Measurements from ENCODE around the gene FSHR.

The FSHR gene

GRCh38 chr2:48971801-48972200 is 182.5 kb downstream of the FSHR start:
- no peaks in the 10 kb centered on the region for H3K4me1 ChIP-seq (ENCODE audit: insufficient read depth, low read length, severe bottlenecking)
- H3K9me3 ChIP-seq (ENCODE audit: low read length): no peaks in the 10 kb centered on the region
- no peaks in the 10 kb centered on the region for H3K27me3 ChIP-seq (ENCODE audit: insufficient read depth, low read length)
- no peak overlapping the region for H2AFZ ChIP-seq (ENCODE audit: low read length)
- H3K9me2 ChIP-seq (ENCODE audit: low read depth, low read length): no peaks in the 10 kb centered on the region
- H3K79me2 ChIP-seq (ENCODE audit: insufficient read depth, low read length): no peaks in the 10 kb centered on the region
- no peaks in the 10 kb centered on the region for H4K20me1 ChIP-seq (ENCODE audit: insufficient read depth, low read length)
- no peak for TF ChIP-seq EZH2 (IDR thresholded peaks at IDR 0.05; ENCODE audit: borderline replicate concordance, low read length)
- TF ChIP-seq, protein P1, sequence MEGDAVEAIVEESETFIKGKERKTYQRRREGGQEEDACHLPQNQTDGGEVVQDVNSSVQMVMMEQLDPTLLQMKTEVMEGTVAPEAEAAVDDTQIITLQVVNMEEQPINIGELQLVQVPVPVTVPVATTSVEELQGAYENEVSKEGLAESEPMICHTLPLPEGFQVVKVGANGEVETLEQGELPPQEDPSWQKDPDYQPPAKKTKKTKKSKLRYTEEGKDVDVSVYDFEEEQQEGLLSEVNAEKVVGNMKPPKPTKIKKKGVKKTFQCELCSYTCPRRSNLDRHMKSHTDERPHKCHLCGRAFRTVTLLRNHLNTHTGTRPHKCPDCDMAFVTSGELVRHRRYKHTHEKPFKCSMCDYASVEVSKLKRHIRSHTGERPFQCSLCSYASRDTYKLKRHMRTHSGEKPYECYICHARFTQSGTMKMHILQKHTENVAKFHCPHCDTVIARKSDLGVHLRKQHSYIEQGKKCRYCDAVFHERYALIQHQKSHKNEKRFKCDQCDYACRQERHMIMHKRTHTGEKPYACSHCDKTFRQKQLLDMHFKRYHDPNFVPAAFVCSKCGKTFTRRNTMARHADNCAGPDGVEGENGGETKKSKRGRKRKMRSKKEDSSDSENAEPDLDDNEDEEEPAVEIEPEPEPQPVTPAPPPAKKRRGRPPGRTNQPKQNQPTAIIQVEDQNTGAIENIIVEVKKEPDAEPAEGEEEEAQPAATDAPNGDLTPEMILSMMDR (IDR thresholded peaks at IDR 0.05; ENCODE audit: low read length): no peak
- H3K4me3 ChIP-seq (ENCODE audit: low read depth, low read length, poor library complexity, severe bottlenecking): no peak overlapping the region
- H3K36me3 ChIP-seq (ENCODE audit: insufficient read depth, low read length): no peaks in the 10 kb centered on the region
- no peak overlapping the region for H3K4me2 ChIP-seq (ENCODE audit: low read length)
- no peak overlapping the region for H3K9ac ChIP-seq (ENCODE audit: low read length)
- no peaks in the 10 kb centered on the region for H3F3A ChIP-seq (ENCODE audit: insufficient read depth, low read length)
- H3K27ac ChIP-seq (ENCODE audit: low read depth, low read length, poor library complexity, severe bottlenecking): no peak overlapping the region

- H4K20me1 ChIP-seq (ENCODE audit: insufficient read depth, low read length): no peaks in the 10 kb centered on the region
- no peaks in the 10 kb centered on the region for H3K36me3 ChIP-seq (ENCODE audit: insufficient read depth, low read length)
- no peaks in the 10 kb centered on the region for H3K9me2 ChIP-seq (ENCODE audit: low read depth, low read length)
- H3K4me1 ChIP-seq (ENCODE audit: insufficient read depth, low read length, severe bottlenecking): no peaks in the 10 kb centered on the region
- no peak for TF ChIP-seq EZH2 (IDR thresholded peaks at IDR 0.05; ENCODE audit: borderline replicate concordance, low read length)
- TF ChIP-seq, protein P1 (IDR thresholded peaks at IDR 0.05; ENCODE audit: low read length): no peak
- H2AFZ ChIP-seq (ENCODE audit: low read length): no peak overlapping the region
- H3F3A ChIP-seq (ENCODE audit: insufficient read depth, low read length): no peaks in the 10 kb centered on the region
- H3K9ac ChIP-seq (ENCODE audit: low read length): no peak overlapping the region
- H3K4me3 ChIP-seq (ENCODE audit: low read depth, low read length, poor library complexity, severe bottlenecking): no peak overlapping the region
- no peaks in the 10 kb centered on the region for H3K27me3 ChIP-seq (ENCODE audit: insufficient read depth, low read length)
- no peak overlapping the region for H3K4me2 ChIP-seq (ENCODE audit: low read length)
- H3K79me2 ChIP-seq (ENCODE audit: insufficient read depth, low read length): no peaks in the 10 kb centered on the region
- H3K9me3 ChIP-seq (ENCODE audit: low read length): no peaks in the 10 kb centered on the region
- no peak overlapping the region for H3K27ac ChIP-seq (ENCODE audit: low read depth, low read length, poor library complexity, severe bottlenecking)
These were observed 186.3 kb downstream of the FSHR start for GRCh38 chr2:48968011-48968410.

DNA sequence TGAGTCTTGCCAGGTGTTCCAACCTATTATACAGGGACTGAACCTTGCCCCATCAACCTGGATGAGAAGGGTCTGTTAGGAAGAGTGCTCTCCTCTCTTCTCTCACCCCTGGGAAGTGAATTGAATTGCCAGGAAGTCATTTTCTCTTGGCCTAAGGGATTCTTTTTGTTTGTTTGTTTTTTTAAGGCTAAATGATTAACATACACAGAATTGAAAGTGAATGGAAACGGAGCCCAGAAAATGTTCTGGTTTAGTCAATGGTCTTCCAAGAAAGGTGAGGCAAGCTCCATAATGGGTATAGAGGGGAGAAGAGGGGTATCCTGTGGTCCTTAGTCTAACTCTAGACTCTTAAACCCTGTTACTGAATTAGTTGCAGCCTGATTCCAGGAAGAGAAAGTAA is 189.1 kb downstream of the FSHR start:
- H3K27me3 ChIP-seq (ENCODE audit: insufficient read depth, low read length): no peaks in the 10 kb centered on the region
- H3K79me2 ChIP-seq (ENCODE audit: insufficient read depth, low read length): no peaks in the 10 kb centered on the region
- no peak overlapping the region for H2AFZ ChIP-seq (ENCODE audit: low read length)
- H4K20me1 ChIP-seq (ENCODE audit: insufficient read depth, low read length): no peaks in the 10 kb centered on the region
- TF ChIP-seq EZH2 (IDR thresholded peaks at IDR 0.05; ENCODE audit: borderline replicate concordance, low read length): no peak
- TF ChIP-seq, protein P1 (IDR thresholded peaks at IDR 0.05; ENCODE audit: low read length): no peak
- H3K4me3 ChIP-seq (ENCODE audit: low read depth, low read length, poor library complexity, severe bottlenecking): no peak overlapping the region
- H3K9ac ChIP-seq (ENCODE audit: low read length): no peak overlapping the region
- no peak overlapping the region for H3K27ac ChIP-seq (ENCODE audit: low read depth, low read length, poor library complexity, severe bottlenecking)
- H3K4me2 ChIP-seq (ENCODE audit: low read length): no peak overlapping the region
- H3K4me1 ChIP-seq (ENCODE audit: insufficient read depth, low read length, severe bottlenecking): no peaks in the 10 kb centered on the region
- no peaks in the 10 kb centered on the region for H3K36me3 ChIP-seq (ENCODE audit: insufficient read depth, low read length)
- no peaks in the 10 kb centered on the region for H3F3A ChIP-seq (ENCODE audit: insufficient read depth, low read length)
- no peaks in the 10 kb centered on the region for H3K9me3 ChIP-seq (ENCODE audit: low read length)
- no peaks in the 10 kb centered on the region for H3K9me2 ChIP-seq (ENCODE audit: low read depth, low read length)
